ENCODE results near the gene FRMD4A.

- TF ChIP-seq CTCF (IDR thresholded peaks at IDR 0.05; ENCODE audit: insufficient read depth, low read length), result no peak
- no peak for TF ChIP-seq POLR2AphosphoS5 (IDR thresholded peaks at IDR 0.05; ENCODE audit: low read depth)
- TF ChIP-seq REST (IDR thresholded peaks at IDR 0.05; ENCODE audit: insufficient replicate concordance, low read depth), result no peak
These were observed 703.0 kb downstream of the FRMD4A start for GRCh38 chr10:13627459-13628310.

Measured in HL-60 (cell line).